Motor neuron (in vitro differentiated cells): ENCODE results near the gene MOCS3. TPM values are rescaled to one million over a fixed set of nuclear protein-coding genes. Genes with fewer than 3 reads are reported as not detected.

ENCODE experiments used
- ATAC-seq, 8 experiments: fragments of 200-7000 bp; cut with Tn5 transposase; replicated peaks in 6 of 8; 2 replicates each; pipeline ENCODE4 v1.8.0; 2021; ENCODE audit warnings: mild to moderate bottlenecking in 8 of 8, moderate library complexity in 8 of 8
- H3K27ac ChIP-seq, 2 donors: fragments of 250-450 bp; sonication (Bioruptor Pico); 2 replicates each; pipeline ENCODE4 v1.9.0; 2021; ENCODE audit warnings: antibody characterized with exemption in 2 of 2, mild to moderate bottlenecking in 2 of 2, moderate library complexity in 1 of 2
- H3K4me1 ChIP-seq, 2 donors: fragments of 250-450 bp; sonication (Bioruptor Pico); replicated peaks in 1 of 2; 2 replicates each; pipeline ENCODE4 v1.6.1; 2021; ENCODE audit warnings: antibody characterized with exemption in 2 of 2, mild to moderate bottlenecking in 2 of 2, moderate library complexity in 1 of 2
- H3K4me3 ChIP-seq, 5 donors: fragments of 250-450 bp; sonication (Bioruptor Pico); 2 replicates each; pipeline ENCODE4 v1.9.0; 2021; ENCODE audit warnings: antibody characterized with exemption in 5 of 5, mild to moderate bottlenecking in 5 of 5, moderate library complexity in 4 of 5
- WGBS, 10 experiments: fragments of 450-650 bp; shearing (Covaris generic); methylation state at CpG; one replicate each; pipeline ENCODE4 v1.0.0; 2022; 5-methylcytosine and 5-hydroxymethylcytosine counted together
- in situ Hi-C, 9 experiments: fragments of 400-800 bp; cut with MboI; loops; one replicate each; pipeline ENCODE4 v1.15.0; 2021; ENCODE audit warnings: low sequenced_read_pairs in 9 of 9, low pct_unique_long_range_greater_than_20kb in 2 of 9; ENCODE audit not compliant: unreplicated experiment in 9 of 9
- total RNA-seq, 8 experiments: library from RNA; unstranded; fragments of 300-600 nt; gene quantifications; 2 replicates each; pipeline versions ENCODE4 v1.2.3 to v1.2.4, GENCODE V29; 2022

MOCS3 gene
- total RNA-seq, 8 experiments from 2014 or later = 4.1 to 9.3 (median 6.0) TPM

DNA sequence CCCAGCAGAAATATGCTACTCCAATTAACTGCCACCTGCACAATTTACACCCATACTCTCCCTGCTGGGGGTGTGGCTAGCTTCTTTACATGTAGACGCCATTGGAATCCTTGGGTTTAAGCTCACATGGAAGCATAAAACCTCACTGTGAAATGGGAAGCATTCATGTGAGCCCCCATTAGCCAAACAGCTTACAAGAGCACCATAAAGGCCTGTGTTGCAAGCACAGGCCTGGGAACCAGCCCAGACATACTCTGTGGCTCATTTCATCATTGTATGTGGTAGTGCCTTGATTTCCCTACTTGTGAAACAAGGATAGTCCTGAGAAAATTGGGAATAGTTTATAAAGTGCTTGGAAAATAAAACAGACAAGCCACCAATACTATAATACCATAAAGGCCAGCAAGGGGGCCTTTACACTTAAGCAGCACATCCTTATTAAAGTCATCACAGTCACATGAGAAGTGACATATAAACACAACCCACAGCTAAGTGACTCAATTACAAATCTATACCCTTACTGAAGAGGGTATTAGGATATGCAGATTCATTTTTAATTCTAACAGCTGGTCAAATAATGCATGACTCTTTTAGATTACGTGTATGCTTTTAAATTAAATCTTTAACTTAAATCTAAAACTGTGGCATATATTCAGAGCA is 34.2 kb upstream of the MOCS3 start:
- 33 to 100% (median 67%) methylated on average over 1 to 2 of the region's 2 CpGs; no CpG with 5 or more reads in 1 of the 10 experiments for WGBS, 10 experiments
- Histone ChIP-seq H3K4me1 (peaks cover 38 to 56% of the 10 kb centered on the region in 2 donors), H3K4me3 (no peak overlapping the region), H3K27ac (no peak overlapping the region)
- in situ Hi-C loops = no loop called here
- no peak for ATAC-seq

DNA sequence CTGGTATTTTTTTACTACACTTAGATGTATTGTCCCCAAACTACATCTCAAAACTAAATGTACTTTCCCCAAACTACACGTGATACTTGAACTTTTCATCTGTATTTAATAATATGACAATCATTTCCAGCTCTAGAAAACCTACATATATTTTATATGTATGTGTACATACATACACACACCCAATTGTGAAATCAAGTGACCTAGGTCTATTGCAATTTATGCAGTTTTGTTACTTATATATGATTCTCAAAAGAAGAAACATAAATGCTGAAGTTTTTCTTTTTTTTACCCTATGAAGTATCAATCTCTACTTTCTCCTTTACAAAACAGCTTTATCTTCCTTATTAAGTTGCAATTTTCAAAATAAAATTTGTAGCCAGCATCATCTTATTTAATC is 32.1 kb upstream of the MOCS3 start:
- H3K4me1 ChIP-seq = peaks cover 38 to 54% of the 10 kb centered on the region in 2 donors
- WGBS, 10 experiments = 13 to 100% (median 73%) methylated on average over 1 of the region's 1 CpG
- in situ Hi-C loops = no loop called here

DNA sequence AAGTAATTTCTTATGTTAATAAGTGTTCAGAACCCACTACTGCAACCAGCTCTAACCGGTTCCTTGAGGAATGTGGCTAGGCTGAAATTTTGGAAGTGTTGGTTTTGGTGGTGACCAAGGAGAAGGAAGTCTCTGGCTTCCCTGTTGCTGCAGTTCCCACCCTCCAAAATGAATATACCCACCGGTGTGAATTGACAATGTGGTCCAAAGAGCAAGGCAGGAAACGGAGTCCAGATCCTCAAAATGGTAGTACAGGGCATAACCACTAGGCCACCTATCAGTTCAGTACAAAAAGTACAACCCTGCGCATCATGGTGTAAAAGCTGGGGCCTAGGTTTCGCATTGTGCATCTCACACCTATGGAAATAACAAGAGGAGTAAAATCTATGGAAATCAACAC is 30.1 kb upstream of the MOCS3 start:
- Histone ChIP-seq H3K4me3 (peak overlapping the region in 4 of 5 donors; percentile 43 to 99 (median 62)), H3K27ac (no peak overlapping the region), H3K4me1 (peaks cover 29 to 55% of the 10 kb centered on the region in 2 donors)
- 50 to 100% (median 72%) methylated on average over 1 to 5 of the region's 5 CpGs; no CpG with 5 or more reads in 1 of the 10 experiments for WGBS, 10 experiments
- in situ Hi-C loops = no loop called here
- no peak for ATAC-seq

More for the DNA sequence above, 32.1 kb upstream of the MOCS3 start:
- ATAC-seq = no peak
- Histone ChIP-seq H3K4me3 (no peak overlapping the region), H3K27ac (no peak overlapping the region)

- peak overlapping the region; percentile 43 to 99 (median 72) for H3K4me3 ChIP-seq
- peak; percentile 35 to 63 (median 50) for ATAC-seq
- in situ Hi-C loops = no loop called here
- peaks cover 29 to 47% of the 10 kb centered on the region in 2 donors for H3K4me1 ChIP-seq
- peak overlapping the region; percentile 98 for H3K27ac ChIP-seq
- WGBS, 10 experiments = 0 to 60% (median 9%) methylated on average over 1 to 9 of the region's 13 CpGs
Observed at GRCh38 chr20:50929299-50930138, 29.1 kb upstream of the MOCS3 start.

DNA sequence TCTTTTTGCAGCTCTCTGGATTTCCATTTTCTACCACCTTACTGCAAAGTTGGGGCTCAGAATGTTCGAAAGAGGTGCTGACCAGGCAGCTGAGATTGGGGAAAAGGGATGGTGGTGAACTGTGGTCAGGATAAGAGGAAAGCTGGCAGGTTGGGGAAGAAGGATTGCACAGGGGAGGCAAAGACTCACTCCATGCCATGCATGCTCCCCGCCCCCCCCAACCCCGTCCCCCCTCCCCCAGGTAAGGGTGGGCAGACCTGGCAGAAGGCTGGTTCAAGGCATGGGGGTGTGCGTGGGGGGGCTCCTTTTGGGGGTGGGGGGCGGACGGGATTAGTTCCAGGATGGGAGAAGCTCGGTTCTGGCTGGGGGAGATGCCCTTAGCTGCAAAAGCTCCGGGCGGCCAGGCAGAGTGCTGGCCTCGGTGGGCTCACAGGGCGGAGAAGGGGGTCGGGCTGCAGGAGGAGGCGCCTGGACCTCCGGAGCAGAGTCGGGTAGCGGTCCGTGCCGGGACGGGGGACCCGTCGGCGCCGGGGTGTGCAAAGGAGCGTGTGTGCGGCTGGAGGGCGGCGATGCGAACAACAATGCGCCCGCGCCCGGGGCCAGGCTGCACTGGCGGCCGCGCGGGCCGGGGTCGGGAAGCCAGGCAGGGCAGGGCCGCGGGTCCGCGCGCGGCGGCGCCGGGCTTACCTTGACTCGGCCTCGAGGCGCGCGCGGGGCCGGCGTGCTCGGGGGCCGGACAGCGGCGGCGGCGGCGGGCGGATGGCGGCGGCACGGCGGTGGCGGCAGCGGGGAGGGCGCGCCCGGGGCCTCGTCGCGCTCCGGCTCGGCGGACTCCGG is 28.3 kb upstream of the MOCS3 start:
- 0 to 14% (median 0%) methylated on average over 1 of the region's 79 CpGs; no CpG with 5 or more reads in 7 of the 10 experiments for WGBS, 10 experiments
- H3K4me1 ChIP-seq = peaks cover 23 to 39% of the 10 kb centered on the region in 2 donors
- peak in 4 of 8 experiments; percentile 1 to 4 (median 2) for ATAC-seq

GRCh38 chr20:50930976-50931305 is 27.7 kb upstream of the MOCS3 start:
- in situ Hi-C loops = no loop called here
- H3K4me3 ChIP-seq = peak overlapping the region; percentile 43 to 99 (median 72)
- H3K27ac ChIP-seq = peak overlapping the region; percentile 98
- peak in 3 of 8 experiments; percentile 17 to 20 (median 18) for ATAC-seq
- WGBS, 10 experiments = no CpG with 5 or more reads among the region's 45 CpGs
- peaks cover 17 to 33% of the 10 kb centered on the region in 2 donors for H3K4me1 ChIP-seq

More for the DNA sequence above, 28.3 kb upstream of the MOCS3 start:
- Histone ChIP-seq H3K4me3 (peak overlapping the region; percentile 43 to 99 (median 72)), H3K27ac (peak overlapping the region; percentile 98)
- in situ Hi-C loops = no loop called here

DNA sequence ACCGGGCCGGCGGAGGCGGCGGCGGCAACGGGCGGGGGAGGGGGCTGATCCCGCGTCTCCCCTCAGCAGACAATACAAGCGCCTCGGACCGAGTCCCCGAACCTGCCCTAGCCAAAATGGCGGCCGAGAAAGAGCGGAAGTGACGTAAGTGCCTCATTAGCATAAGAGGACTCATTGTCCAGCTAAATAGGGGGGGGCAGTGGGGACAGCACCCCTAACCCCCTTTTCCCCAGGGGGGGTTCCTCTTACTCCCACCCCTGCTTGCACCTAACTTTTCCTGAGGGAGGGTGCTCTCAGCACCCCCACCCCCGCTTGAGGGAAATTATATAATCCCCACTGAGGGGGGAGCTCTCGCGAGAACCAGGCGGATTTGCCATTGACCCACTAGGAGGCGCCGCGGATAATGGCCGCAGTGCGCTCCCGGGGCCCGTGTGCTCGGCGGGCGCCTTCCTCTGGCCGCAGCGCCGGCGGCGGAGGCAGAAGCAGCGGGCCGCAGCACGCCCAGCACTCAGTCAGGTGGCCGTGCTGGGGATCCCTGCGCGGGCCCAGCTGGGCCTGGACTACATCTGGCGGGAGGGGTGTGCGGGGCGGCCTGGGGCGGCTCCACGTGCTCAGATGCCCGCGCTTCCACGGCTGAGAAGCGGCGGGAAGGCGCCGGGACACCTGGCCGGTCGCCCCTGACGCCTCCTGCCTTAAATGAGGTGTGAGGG is 27.2 kb upstream of the MOCS3 start, which contains the start of gene ADNP:
Gene ADNP (minus strand): TSS at position 132 of the 710 bp plus-strand sequence. CDS start 27,441 bp downstream, outside the sequence.
- H3K4me3 ChIP-seq = peak within 1 kb of the TSS; percentile 43 to 99 (median 72)
- 0% methylated on average over 1 to 5 of the region's 58 CpGs; no CpG with 5 or more reads in 8 of the 10 experiments for WGBS, 10 experiments
- H3K27ac ChIP-seq = peak within 1 kb of the TSS; percentile 98
- in situ Hi-C loops = no loop called here
- peak; percentile 58 to 91 (median 88) for ATAC-seq
- peaks cover 14 to 28% of the 10 kb centered on the region in 2 donors for H3K4me1 ChIP-seq

DNA sequence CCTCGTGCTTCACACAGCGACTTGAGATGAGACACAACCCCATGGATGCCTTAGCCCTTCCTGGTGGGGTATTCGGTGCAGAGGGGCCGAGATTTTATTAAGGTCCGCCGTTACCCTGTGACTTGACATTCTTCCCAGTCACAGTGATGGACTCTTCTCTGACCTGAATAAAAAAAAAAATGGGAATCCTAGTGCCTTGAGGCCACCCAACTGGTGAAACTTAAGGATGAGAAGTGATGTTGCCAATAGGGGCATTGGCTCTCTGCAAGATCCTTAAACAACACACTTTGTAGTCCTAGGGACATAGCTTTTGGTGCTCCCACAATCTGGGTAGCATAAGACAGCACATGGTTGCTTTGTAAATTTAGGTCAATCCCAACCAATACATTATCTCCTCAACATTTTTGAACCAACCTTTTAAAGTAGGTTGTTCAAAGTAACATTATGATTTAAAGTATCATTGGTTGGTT is 26.6 kb upstream of the MOCS3 start:
- Histone ChIP-seq H3K4me3 (peak overlapping the region; percentile 43 to 99 (median 72)), H3K27ac (peak overlapping the region; percentile 32 to 98), H3K4me1 (peaks cover 13 to 22% of the 10 kb centered on the region in 2 donors)
- in situ Hi-C loops = no loop called here
- ATAC-seq = no peak
- WGBS, 10 experiments = 51 to 90% methylated on average over 2 to 5 of the region's 6 CpGs; no CpG with 5 or more reads in 8 of the 10 experiments

- Histone ChIP-seq H3K27ac (no peak overlapping the region), H3K4me1 (peaks cover 7 to 14% of the 10 kb centered on the region in 2 donors), H3K4me3 (no peak overlapping the region)
- WGBS, 10 experiments = 0 to 100% (median 93%) methylated on average over 1 of the region's 1 CpG; no CpG with 5 or more reads in 2 of the 10 experiments
- in situ Hi-C loops = no loop called here
- peak in 1 of 8 experiments; percentile 31 for ATAC-seq
Observed at GRCh38 chr20:50932691-50933280, 25.8 kb upstream of the MOCS3 start.

DNA sequence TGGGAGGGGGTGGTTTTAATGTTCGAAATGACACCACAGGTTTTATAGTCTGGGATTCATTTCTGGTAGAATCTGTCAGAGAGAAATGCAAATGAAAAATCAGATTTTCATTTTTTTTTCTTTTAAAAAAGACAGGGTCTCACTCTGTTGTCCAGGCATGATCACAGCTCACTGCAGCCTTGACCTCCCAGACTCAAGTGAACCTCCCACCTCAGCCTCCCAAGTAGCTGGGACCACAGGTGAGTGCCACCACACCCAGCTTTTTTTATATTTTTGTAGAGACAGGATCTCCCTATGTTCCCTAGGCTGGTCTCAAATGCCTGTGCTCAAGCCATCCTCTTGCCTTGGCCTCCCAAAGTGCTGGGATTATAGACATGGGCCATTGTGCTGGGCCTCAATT is 25.0 kb upstream of the MOCS3 start:
- no peak for ATAC-seq
- peaks cover 4 to 6% of the 10 kb centered on the region in 2 donors for H3K4me1 ChIP-seq
- in situ Hi-C loops = no loop called here
- no peak overlapping the region for H3K27ac ChIP-seq
- 17 to 100% (median 100%) methylated on average over 1 of the region's 1 CpG; no CpG with 5 or more reads in 5 of the 10 experiments for WGBS, 10 experiments
- no peak overlapping the region for H3K4me3 ChIP-seq

- Histone ChIP-seq H3K27ac (no peak overlapping the region), H3K4me1 (no peaks in the 10 kb centered on the region), H3K4me3 (no peak overlapping the region)
- ATAC-seq = peak in 3 of 8 experiments; percentile 50 to 86 (median 62)
- in situ Hi-C loops = no loop called here
- 90 to 100% (median 93%) methylated on average over 1 to 5 of the region's 7 CpGs; no CpG with 5 or more reads in 3 of the 10 experiments for WGBS, 10 experiments
Observed at GRCh38 chr20:50943069-50943468, 15.5 kb upstream of the MOCS3 start.
